ENCODE results near the gene SARS2.
"Not testable (repeated sequence)": the region's sequence is repeated elsewhere in the genome, so short reads cannot be mapped to it uniquely, and the experiment has no call there.

Gene SARS2

DNA sequence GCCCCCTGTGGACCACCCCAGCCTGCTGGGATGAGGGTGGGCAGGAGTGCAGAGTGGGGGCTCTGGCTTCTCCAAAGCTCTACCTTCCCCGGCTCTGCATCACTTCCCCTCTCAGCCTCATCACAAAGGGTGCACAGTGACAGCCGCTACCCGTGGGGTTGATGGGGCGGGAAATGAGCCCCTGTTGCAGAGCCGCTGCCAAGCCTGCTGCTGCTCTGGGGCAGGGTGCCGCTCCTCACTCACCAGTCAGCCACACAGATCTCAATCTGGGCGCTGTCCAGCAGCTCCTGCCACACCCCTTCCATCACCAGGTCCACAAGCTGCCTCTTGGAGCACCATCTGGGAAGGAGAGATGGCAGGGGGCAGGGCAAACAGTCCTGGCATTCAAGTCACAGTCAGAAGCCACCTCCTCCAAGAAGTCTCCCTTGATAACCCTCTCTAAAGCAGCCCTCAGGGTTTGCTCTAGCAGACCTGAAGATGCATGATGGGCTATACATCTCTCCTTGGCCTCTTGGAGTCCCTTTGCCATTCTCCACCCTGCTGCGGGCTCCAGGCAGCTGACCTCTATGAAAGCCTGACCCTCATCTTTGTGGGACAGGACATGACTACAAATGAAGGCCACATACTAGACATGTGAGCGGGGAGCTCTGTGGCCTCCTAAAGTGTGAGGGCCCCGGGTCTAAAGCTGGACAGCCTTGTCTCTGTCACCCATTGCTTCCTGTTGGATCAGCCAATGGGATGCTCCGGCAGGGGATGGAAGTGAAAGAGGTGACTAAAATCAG lies 15.9 kb upstream of the SARS2 start:
- DNase-seq (ENCODE audit: low read depth), result no peak

DNA sequence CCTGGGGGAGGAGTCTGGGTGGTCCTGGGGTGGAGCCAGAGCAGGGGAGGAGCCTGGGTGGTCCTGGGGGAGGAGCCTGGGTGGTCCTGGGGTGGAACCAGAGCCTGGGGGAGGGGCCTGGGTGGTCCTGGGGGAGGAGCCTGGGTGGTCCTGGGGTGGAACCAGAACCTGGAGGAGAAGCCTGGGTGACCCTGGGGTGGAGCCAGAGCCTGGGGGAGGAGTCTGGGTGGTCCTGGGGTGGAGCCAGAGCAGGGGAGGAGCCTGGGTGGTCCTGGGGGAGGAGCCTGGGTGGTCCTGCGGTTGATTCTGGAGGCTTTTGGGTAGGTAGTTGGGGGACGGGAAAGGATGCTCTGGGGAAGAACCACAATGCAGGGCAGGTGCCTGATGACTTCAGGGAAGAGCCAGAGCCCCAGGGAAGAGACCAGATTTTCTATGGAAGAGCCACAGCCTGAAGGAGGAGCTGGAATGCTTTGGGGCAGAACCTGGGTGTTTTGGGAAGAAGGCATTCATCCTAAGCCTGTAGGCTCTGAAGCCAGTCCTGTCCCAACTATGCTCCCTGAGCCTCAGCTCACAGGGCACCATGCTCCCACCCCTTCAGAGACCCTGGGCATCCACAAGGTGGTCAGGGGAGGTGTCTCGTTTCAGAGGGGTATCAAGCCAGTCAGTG lies 15.1 kb upstream of the SARS2 start:
- no peak for DNase-seq (ENCODE audit: low read depth)

DNA sequence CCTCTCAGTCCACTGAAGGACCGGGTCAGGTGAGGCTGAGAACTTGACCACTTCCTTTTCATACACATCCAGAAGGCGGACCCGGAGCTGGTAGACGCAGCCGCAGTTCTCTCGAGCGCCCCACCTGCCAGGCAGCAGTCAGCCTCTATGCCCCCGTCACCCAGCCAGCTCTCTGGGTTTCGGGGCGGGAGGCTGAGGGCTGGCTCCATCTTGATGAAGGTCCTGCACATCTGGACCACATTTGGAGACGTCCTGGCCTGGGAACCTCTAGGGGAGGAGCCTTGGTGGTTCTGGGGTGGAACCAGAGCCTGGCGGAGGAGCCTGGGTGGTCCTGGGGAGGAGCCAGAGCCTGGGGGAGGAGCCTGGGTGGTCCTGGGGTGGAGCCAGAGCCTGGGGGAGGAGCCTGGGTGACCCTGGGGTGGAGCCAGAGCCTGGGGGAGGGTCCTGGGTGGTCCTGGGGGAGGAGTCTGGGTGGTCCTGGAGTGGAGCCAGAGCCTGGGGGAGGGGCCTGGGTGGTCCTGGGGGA lies 14.5 kb upstream of the SARS2 start:
- no peak for DNase-seq (ENCODE audit: low read depth)

DNA sequence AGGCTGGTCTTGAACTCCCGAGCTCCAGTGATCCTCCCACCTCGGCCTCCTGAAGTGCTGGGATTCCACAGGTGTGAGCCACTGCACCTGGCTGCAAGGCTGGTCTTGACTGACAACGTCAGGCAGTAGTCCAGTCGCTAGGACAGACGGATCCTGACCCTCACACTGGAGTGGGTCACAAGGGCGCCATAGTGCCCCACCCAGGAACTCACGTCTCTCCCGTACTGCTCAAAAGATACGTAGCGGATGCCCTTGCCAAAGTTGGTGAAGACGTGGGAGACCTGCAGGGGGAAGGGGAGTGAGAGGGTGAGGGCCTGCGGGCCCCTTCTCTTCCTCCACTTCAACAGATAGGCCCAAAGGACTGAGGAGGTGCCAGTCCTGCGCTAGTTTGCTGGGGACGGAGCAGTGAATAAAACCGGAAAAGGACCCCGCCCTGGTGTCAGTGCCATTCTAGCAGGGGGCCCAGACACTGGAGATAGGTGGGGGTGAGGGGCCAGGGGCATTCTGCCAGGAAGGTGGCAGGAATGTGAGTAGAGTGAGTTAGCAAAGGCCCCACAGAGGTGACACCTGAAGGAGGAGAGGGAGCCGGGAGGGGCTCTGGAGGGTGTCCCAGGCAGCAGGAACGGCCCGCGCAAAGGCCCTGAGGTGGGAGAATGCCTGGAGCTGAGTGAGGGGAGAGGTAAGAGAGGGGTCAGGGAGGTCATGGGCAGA lies 12.1 kb upstream of the SARS2 start:
- no peak for DNase-seq (ENCODE audit: low read depth)

DNA sequence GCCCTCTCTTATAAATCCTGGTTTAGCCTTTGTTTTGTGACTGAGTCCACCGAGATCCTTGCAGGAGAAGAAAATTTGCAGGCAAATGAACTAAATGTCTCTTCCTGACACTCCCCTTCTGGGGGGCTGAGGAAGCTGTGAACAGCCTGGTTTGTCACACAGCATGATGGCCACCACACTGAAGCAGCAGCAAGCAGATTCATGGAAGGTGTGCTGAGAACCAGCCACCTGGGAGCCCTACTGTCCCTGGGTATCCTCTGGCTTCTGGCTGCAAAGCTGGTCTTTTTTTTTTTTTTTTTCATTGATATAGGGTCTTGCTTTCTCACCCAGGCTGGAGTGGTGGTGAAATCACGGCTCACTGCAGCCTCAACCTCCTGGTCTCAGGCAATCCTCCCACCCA lies 11.4 kb upstream of the SARS2 start:
- DNase-seq (ENCODE audit: low read depth), result no peak

DNA sequence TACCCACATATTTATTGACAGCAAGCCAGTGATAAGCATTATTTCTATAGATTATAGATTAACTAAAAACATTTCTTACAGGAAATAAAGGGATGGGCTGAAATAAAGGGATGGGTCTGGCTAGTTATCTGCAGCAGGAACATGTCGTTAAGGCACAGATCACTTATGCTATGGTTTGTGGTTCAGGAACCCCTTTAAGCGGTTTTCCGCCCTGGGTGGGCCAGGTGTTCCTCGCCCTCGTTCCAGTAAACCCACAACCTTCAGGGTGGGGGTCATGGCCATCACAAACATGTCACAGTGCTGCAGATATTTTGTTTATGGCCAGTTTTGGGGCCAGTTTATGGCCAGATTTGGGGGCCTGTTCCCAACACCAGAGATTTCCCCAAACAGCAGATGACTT lies 10.9 kb upstream of the SARS2 start:
- not testable (repeated sequence) for DNase-seq (ENCODE audit: low read depth)

DNA sequence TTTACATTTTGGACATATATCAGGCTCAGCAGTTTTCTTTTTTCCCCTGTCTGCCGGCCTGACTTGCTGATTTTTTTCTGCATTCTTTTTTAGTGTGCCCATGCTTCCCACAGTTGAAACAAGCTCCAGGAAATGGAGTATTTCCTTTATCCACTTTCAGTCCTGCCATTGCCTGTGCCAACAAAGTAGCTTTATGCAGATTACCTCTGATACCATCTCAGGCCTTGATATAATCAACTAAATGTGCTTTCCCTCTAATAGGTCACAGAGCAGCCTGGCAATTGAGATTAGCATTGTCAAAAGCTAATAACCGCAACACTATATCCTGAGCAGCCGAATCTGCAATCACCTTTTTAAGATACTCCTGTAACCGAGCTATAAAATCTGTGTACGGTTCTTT lies 9.4 kb upstream of the SARS2 start:
- DNase-seq (ENCODE audit: low read depth), result no peak

DNA sequence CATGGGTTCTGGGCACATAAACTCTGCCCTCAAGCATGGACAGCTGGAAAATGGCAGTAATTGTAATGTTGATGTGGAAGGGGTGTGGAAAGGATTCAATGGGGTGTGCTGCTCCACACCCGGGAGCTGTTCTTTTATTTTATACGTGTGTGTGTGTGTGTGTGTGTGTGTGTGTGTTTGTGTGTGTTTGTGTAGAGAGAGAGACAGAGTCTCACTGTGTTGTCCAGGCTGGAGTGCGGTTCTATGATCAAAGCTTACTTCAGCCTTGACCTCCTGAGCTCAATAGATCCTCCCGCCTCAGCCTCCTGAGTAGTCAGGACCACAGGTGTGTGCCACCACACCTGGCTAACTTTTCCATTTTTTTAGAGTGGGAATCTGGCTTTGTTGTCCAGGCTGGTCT lies 3.0 kb upstream of the SARS2 start:
- DNase-seq (ENCODE audit: low read depth), result no peak

DNA sequence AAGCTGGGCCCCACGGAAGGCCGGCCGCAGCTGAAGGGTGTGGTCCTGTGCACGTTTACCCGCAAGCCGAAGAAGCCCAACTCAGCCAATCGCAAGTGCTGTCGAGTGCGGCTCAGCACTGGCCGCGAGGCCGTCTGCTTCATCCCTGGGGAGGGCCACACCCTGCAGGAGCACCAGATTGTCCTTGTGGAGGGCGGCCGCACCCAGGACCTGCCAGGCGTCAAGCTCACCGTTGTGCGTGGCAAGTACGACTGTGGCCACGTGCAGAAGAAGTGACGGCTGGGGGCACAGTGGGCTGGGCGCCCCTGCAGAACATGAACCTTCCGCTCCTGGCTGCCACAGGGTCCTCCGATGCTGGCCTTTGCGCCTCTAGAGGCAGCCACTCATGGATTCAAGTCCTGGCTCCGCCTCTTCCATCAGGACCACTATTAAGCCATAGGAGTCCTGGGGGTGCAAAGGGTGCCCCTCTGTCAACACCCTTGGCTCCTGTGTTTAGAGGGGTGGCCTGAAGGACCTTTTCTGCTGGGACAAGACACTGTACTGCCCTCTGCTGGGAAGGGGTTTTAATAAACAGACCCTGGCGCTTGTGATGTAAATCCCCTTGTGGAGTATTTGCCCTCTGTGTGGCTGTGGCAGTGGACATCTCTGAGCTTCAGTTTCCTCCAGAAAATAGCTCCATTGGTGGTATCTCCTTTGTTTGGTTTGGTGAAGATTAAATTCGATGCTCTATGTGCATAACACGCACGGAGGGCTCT lies 2.0 kb upstream of the SARS2 start:
- no peak for DNase-seq (ENCODE audit: low read depth)

DNA sequence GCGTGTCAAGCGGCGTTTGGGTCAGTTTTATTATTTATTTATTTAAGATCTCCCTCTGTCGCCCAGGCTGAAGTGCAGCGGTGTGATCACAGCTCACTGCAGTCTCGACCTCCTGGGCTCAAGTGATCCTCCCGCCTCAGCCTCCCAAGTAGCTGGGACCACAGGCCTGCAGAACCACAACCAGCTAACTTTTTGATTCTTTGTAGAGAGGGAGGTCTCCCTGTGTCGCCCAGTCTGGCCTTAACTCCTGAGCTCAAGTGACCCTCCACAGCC lies 894 bp upstream of the SARS2 start:
- DNase-seq (ENCODE audit: low read depth), result no peak

DNA sequence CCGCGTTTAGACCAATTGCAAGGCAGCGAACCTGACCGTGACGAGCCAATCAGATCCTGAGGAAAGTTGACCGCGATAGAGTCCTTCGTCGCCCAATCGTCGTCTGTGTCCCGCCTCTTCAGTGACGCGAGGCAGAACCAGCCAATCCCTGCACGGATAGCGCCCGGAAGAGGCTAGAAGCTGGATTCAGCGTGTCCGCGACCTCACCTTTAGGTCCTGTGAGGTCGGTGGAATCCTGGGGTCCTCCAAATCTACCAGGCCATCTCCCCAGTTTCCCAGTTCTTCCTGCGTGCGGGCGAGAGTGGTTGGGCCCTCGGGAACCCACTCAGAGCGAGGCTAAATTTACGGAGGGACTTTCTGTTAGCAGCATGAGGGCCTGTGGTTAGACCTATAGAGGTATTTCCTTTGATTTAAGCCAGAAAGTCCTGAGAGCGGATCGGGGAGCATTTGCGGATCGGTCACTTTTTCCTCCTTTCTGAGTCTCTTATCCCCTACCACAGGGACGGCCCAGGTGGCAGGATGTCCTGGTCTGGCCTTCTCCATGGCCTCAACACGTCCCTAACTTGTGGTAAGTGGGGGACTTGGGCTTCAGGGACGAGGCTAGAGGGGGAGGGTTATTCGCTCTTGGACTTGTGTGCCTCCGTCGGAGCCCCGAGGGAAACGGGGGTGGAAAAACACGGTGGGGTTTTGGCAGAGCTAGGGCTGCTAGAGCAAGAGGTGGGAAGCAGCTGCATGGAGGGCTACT lies 385 bp upstream of the SARS2 start, which contains the start of gene MRPS12:
Gene MRPS12 (plus strand): TSS at position 169 of the 745 bp plus-strand sequence. CDS start 351 bp downstream, at position 520.
- no peak for DNase-seq (ENCODE audit: low read depth)

DNA sequence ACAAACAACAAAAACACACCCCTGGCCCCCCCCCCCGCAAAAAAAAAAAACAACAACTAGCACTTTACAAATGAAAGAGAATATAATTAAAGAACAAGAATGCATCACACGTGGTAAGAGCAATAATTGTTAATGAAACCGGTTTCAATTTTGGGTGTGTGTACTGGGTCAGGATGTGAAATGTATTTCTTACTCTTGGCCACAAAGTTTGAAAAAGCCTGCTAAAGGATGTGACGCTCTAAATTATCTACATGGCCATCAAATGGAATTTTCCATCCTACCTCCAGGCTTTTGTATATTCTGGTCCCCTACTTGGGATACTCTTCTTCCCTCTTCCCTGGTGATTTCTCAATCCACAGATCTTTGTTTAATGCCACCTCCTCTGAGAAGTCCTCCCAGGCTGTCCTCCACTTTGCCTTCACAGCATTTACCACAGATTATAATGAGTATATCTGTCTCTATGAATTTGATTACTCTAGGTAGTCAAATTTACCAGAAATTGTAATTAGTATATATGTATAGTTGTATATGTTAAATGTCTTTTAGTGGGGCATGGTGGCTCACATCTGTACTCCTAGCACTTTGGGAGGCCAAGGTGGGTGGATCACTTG lies 2.1 kb downstream of the SARS2 start:
- no peak for DNase-seq (ENCODE audit: low read depth)

DNA sequence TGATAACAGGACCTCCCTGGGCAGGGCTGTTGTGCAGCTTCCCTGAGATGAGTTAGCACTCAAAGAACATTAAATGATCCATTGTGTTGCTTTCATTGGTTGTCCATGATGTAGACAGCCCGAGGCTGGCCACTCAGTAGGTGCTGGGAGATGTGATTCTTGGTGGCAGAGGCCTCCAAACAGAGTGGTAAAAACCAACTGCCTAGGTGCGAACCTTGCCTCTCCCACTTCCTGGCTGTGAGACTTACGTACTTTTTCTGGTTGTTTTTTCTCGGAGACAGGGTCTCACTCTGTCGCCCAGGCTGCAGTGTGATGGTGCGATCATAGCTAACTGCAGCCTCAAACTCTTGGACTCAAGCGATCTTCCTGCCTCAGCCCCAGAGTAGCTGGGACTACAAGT lies 6.2 kb downstream of the SARS2 start:
- no peak for DNase-seq (ENCODE audit: low read depth)

DNA sequence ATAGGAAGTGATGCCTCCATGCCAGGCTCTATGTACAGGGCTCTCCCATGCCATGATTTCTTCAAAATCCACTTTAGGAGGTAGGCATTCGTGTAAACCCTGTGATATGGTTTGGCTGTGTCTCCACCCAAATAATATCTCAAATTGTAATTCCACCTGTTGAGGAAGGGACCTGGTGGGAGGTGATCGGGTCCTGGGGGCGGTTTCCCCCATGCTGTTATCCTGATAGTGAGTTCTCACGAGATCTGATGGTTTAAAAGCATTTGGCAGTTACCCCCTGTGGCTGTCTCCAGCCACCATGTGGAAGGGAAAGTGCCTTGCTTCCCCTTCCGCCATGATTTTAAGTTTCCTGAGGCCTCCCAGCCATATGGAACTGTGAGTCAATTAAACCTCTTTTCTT lies 8.1 kb downstream of the SARS2 start:
- DNase-seq (ENCODE audit: low read depth), result no peak

DNA sequence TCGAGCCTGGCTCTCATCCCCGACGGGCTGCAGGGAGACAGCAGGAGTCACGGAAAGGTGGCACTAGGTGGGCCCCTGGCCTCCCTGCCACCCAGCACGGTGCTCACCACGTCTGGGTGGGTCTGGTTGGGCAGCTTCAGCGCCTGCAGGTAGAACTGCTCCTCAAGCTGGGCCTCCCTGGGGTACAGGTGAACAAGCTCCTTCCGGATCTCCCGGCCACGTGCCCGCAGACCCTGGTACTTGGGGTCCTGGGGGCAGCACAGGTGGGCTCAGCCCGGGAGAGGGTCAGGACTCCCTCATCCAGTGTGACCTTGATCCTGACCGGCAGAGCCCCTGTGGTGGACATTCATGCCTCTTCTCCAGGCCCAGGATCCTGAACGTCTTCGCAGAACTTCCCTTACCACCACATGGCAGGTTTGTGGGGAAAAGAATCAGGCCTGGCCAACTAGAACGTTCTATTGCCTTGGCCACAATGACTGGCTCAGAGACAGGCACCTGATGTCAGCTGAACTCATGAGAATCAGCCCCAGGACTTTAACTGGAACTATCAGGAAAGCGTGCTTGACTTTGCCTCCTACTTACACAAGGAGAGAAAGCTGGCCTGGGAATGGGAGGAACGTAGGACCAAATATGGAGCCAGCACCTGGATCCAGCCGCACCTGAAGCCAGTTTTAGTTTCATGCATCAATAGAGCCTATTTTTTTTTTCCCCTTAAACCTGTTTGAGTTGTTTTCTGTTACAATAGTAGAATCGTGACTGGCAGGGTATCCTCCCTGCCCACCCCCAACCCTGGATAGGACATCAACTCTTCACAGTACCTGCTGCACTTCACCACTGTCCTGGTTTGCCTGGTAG lies 8.9 kb downstream of the SARS2 start:
- no peak for DNase-seq (ENCODE audit: low read depth)

DNA sequence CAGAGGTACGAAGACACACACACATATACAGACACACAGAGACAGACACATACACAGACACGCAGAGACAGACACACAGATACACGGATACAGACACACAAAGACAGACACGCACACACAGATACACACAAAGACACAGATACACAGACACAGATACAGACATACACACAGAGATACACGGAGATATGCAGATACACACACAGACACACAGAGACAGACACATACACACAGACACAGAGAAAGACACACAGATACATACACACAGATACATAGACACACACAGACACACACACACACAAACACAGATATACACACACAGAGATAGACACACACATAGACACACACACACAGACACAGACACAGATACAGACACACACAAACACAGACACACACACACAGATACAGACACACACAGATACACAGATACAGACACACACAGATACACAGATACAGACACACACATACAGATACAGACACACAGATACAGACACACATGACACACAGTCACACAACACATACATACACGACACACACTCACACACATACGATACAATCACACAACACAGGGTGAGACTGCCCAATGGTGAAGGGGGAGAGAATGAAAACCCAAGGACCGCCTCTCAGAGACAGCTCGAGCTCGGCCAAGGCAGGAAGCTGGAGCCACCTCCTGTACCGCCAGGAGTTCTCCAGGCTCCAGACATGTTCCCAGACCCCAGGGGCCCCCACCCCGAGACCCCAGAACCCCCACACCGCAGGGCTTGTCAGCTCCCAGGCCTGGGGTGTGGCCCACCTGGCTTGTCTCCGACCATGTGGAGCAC lies 9.8 kb downstream of the SARS2 start:
- DNase-seq (ENCODE audit: low read depth), result no peak

DNA sequence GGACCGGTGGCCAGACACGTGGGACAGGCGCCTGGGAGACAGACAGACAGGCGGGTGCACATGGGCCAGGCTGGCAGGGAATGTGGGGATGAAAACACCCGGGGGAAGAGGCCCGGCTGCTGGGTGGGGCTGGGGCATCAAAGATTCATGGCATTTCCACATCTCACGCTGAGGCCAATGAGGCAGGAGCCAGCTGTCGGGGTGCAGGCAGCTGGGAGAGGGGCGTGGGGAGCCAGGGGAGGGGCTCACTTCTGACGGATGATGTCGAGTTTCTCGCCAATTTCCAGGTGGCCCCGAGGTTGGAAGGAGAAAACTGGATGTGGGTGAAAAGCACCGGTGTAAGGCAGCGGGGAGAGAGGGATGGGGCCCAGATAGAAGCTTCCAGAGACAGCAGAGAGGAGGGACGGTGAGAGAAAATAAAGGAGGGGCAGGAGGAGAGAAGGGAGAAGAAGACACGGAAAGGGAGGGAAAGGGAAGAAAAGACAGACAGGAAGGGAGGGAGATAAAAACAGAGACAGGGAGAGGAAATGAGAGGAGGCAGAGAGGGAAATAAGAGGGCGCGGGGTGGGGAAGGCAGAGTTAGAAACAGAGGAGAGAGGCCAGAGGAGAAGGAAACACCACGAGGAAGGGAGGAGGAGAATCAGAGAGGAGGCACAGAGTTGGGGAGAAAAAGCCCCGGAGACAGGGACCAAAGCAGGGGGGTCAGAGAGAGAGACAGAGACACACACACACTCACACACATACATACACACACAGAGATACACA lies 10.5 kb downstream of the SARS2 start:
- no peak for DNase-seq (ENCODE audit: low read depth)

DNA sequence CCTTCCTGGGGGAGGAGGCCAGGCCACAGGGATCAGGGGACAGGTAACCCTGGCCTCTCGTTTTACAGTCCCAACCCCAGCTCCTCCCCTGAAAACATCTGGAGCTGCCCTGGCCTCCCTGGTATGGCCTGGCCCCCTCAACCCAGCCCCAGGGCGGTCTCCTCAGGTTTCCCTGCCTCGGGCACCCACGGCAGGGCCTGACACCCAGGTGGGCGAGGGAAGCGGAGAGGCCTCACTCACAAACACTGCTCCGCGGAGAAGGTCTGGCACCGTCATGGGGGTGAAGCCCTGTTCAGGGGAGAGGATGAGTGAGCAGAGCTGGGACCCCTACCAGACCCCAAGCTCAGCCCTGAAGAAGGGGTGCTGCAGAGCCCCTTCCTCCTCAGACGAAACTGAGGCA lies 12.0 kb downstream of the SARS2 start:
- no peak for DNase-seq (ENCODE audit: low read depth)
